Muscle of leg (tissue), 11 donors: Measurements from ENCODE around the gene KCNC4. TPM values are rescaled to one million over a fixed set of nuclear protein-coding genes. Genes with fewer than 3 reads are reported as not detected.

Source experiments
- DNase-seq: peaks from one replicate; pipeline ENCODE4 v3.0.0; 2013
- H3K27ac ChIP-seq: one replicate; pipeline ENCODE4 v1.5.1; 2013; ENCODE audit warnings: mild to moderate bottlenecking, low read length, control low read depth
- H3K27me3 ChIP-seq: one replicate; pipeline ENCODE4 v1.6.1; 2013; ENCODE audit warnings: low read length; ENCODE audit not compliant: control insufficient read depth, insufficient read depth
- H3K36me3 ChIP-seq: one replicate; pipeline ENCODE4 v1.6.1; 2013; ENCODE audit warnings: low read length; ENCODE audit not compliant: control insufficient read depth, insufficient read depth
- H3K4me1 ChIP-seq: one replicate; pipeline ENCODE4 v1.6.1; 2013; ENCODE audit warnings: low read length; ENCODE audit not compliant: control insufficient read depth, insufficient read depth
- H3K4me3 ChIP-seq: one replicate; pipeline ENCODE4 v1.5.1; 2013; ENCODE audit warnings: low read length, control low read depth
- H3K9me3 ChIP-seq: replicated peaks from 2 replicates; pipeline ENCODE4 v1.6.1; 2013; ENCODE audit warnings: low read depth, low read length; ENCODE audit not compliant: control insufficient read depth
- WGBS: methylation state at CpG from one replicate; pipeline ENCODE4 v1.1.5; 2013; ENCODE audit warnings: missing lambda C conversion rate; ENCODE audit not compliant: insufficient coverage; 5-methylcytosine and 5-hydroxymethylcytosine counted together
- polyA plus RNA-seq, 8 donors: library from polyadenylated mRNA; unstranded; fragments of 120-200 nt; gene quantifications; one replicate each; pipeline versions ENCODE4 v1.2.1 to v1.2.3, GENCODE V29; 2013; ENCODE audit warnings: inconsistent platforms in 1 of 8, low replicate concordance in 1 of 8; ENCODE audit not compliant: insufficient read length in 8 of 8, insufficient read depth in 1 of 8
- total RNA-seq: library from RNA; stranded (reverse); fragments of 120-200 nt; gene quantifications from one replicate; pipeline ENCODE4 v1.2.4, GENCODE V29; 2013

Gene KCNC4
- total and polyA plus RNA-seq, 9 donors = 2.7 to 8.8 (median 7.6) TPM

- H3K9me3 ChIP-seq = no peaks in the 10 kb centered on the region
- DNase-seq = no peak
- no peak overlapping the region for H3K4me3 ChIP-seq
- peaks cover 2% of the 10 kb centered on the region for H3K27me3 ChIP-seq
- H3K27ac ChIP-seq = no peak overlapping the region
- H3K36me3 ChIP-seq = no peaks in the 10 kb centered on the region
- no CpG with 5 or more reads among the region's 2 CpGs for WGBS
- no peaks in the 10 kb centered on the region for H3K4me1 ChIP-seq
Measured at GRCh38 chr1:110200190-110200589, 9.9 kb upstream of the KCNC4 start.

GRCh38 chr1:110200666-110201065 lies 9.4 kb upstream of the KCNC4 start:
- Histone ChIP-seq H3K4me1 (no peaks in the 10 kb centered on the region), H3K9me3 (no peaks in the 10 kb centered on the region), H3K36me3 (no peaks in the 10 kb centered on the region), H3K27me3 (no peaks in the 10 kb centered on the region), H3K27ac (no peak overlapping the region), H3K4me3 (no peak overlapping the region)
- DNase-seq = no peak
- WGBS = 40% methylated on average over 5 of the region's 14 CpGs

- H3K36me3 ChIP-seq = no peaks in the 10 kb centered on the region
- no peaks in the 10 kb centered on the region for H3K9me3 ChIP-seq
- 63% methylated on average over 6 of the region's 10 CpGs for WGBS
- H3K4me3 ChIP-seq = no peak overlapping the region
- H3K27ac ChIP-seq = no peak overlapping the region
- no peaks in the 10 kb centered on the region for H3K4me1 ChIP-seq
- no peaks in the 10 kb centered on the region for H3K27me3 ChIP-seq
- DNase-seq = no peak
Measured at GRCh38 chr1:110201157-110201825, 8.8 kb upstream of the KCNC4 start.

- H3K27ac ChIP-seq = no peak overlapping the region
- no peaks in the 10 kb centered on the region for H3K36me3 ChIP-seq
- peak; percentile 70 for DNase-seq
- peaks cover 6% of the 10 kb centered on the region for H3K27me3 ChIP-seq
- no peaks in the 10 kb centered on the region for H3K9me3 ChIP-seq
- peaks cover 2% of the 10 kb centered on the region for H3K4me1 ChIP-seq
- WGBS = no CpG with 5 or more reads among the region's 6 CpGs
- no peak overlapping the region for H3K4me3 ChIP-seq
Measured at GRCh38 chr1:110203021-110203661, 7.0 kb upstream of the KCNC4 start.

- H3K4me3 ChIP-seq = no peak overlapping the region
- peaks cover 10% of the 10 kb centered on the region for H3K4me1 ChIP-seq
- peaks cover 23% of the 10 kb centered on the region for H3K27me3 ChIP-seq
- no peaks in the 10 kb centered on the region for H3K36me3 ChIP-seq
- DNase-seq = no peak
- WGBS = 80% methylated on average over 2 of the region's 4 CpGs
- no peaks in the 10 kb centered on the region for H3K9me3 ChIP-seq
- H3K27ac ChIP-seq = no peak overlapping the region
Measured at GRCh38 chr1:110205156-110205555, 5.0 kb upstream of the KCNC4 start.

GRCh38 chr1:110205591-110206155 lies 4.4 kb upstream of the KCNC4 start:
- Histone ChIP-seq H3K9me3 (no peaks in the 10 kb centered on the region), H3K36me3 (no peaks in the 10 kb centered on the region), H3K27me3 (peaks cover 23% of the 10 kb centered on the region), H3K4me3 (no peak overlapping the region), H3K4me1 (peaks cover 10% of the 10 kb centered on the region), H3K27ac (no peak overlapping the region)
- DNase-seq = no peak
- WGBS = 100% methylated on average over 2 of the region's 6 CpGs

- peaks cover 29% of the 10 kb centered on the region for H3K27me3 ChIP-seq
- no peak overlapping the region for H3K27ac ChIP-seq
- H3K36me3 ChIP-seq = no peaks in the 10 kb centered on the region
- no peak overlapping the region for H3K4me3 ChIP-seq
- WGBS = 69% methylated on average over 11 of the region's 11 CpGs
- H3K9me3 ChIP-seq = no peaks in the 10 kb centered on the region
- DNase-seq = no peak
- H3K4me1 ChIP-seq = peaks cover 17% of the 10 kb centered on the region
Measured at GRCh38 chr1:110206261-110206920, 3.7 kb upstream of the KCNC4 start.

- no peak overlapping the region for H3K27ac ChIP-seq
- H3K4me3 ChIP-seq = no peak overlapping the region
- WGBS = 36% methylated on average over 3 of the region's 5 CpGs
- H3K9me3 ChIP-seq = no peaks in the 10 kb centered on the region
- H3K27me3 ChIP-seq = peaks cover 44% of the 10 kb centered on the region
- peak; percentile 54 for DNase-seq
- H3K36me3 ChIP-seq = no peaks in the 10 kb centered on the region
- peaks cover 22% of the 10 kb centered on the region for H3K4me1 ChIP-seq
Measured at GRCh38 chr1:110207831-110208230, 2.3 kb upstream of the KCNC4 start.

GRCh38 chr1:110208916-110209645 lies 1.0 kb upstream of the KCNC4 start:
- 44% methylated on average over 3 of the region's 7 CpGs for WGBS
- Histone ChIP-seq H3K36me3 (no peaks in the 10 kb centered on the region), H3K27me3 (peaks cover 55% of the 10 kb centered on the region), H3K4me1 (peaks cover 26% of the 10 kb centered on the region), H3K9me3 (no peaks in the 10 kb centered on the region), H3K4me3 (peak overlapping the region; percentile 46), H3K27ac (peak overlapping the region; percentile 86)
- no peak for DNase-seq
